ENCODE results near the gene TUBB4A. TPM values are rescaled to one million over a fixed set of nuclear protein-coding genes. Genes with fewer than 3 reads are reported as not detected.

Gene TUBB4A
- total RNA-seq, 1 experiment from 2014 or later: 20.3 TPM

GRCh38 chr19:6530386-6531162, 28.5 kb upstream of the TUBB4A start, which contains the start of gene TNFSF9:
Gene TNFSF9, plus strand, starts transcription at chr19:6531026. Its CDS starts 11 bp downstream, at chr19:6531037.
- Histone ChIP-seq H3K18ac (ENCODE audit: insufficient read length, low read depth, low read length) (peak within 1 kb of the TSS; percentile 27), H3K23ac (ENCODE audit: insufficient read length, low read depth, low read length) (no peak within 1 kb of the TSS), H2BK120ac (ENCODE audit: low read depth, low read length, poor library complexity, severe bottlenecking) (no peak within 1 kb of the TSS), H2BK5ac (ENCODE audit: insufficient read length, low read length) (no peak within 1 kb of the TSS), H3K4me1 (ENCODE audit: insufficient read depth, low read length) (peaks cover 6% of the 10 kb centered on the region; the same call in 1 of the 2 replicates), H3K27ac (ENCODE audit: insufficient read length, low read depth, low read length) (peak within 1 kb of the TSS; percentile 65), H3K79me2 (ENCODE audit: insufficient read depth, low read length) (no peaks in the 10 kb centered on the region), H3K4me2 (ENCODE audit: insufficient read depth, insufficient read length, low read length) (peak within 1 kb of the TSS; percentile 81), H4K5ac (ENCODE audit: insufficient read length, low read depth, low read length) (no peak within 1 kb of the TSS), H2AK5ac (ENCODE audit: insufficient read length, low read length) (no peak within 1 kb of the TSS), H4K8ac (replicated peaks; ENCODE audit: insufficient read length, low read depth, low read length) (no peak within 1 kb of the TSS), H4K20me1 (ENCODE audit: control insufficient read depth, insufficient read depth, insufficient read length) (no peaks in the 10 kb centered on the region), H2AFZ (ENCODE audit: low read length) (peak within 1 kb of the TSS; percentile 90), H3K4ac (ENCODE audit: low read depth, low read length) (no peak within 1 kb of the TSS), H3K9ac (ENCODE audit: extremely low read depth, insufficient read length, low read length) (peak within 1 kb of the TSS; percentile 51), H3K79me1 (ENCODE audit: insufficient read depth, low read depth, low read length, poor library complexity, severe bottlenecking) (no peaks in the 10 kb centered on the region), H3K9me3 (ENCODE audit: control insufficient read depth, low read depth, low read length) (no peaks in the 10 kb centered on the region), H3K14ac (ENCODE audit: insufficient read depth, low read length) (peak within 1 kb of the TSS; percentile 79), H3K56ac (ENCODE audit: insufficient read length, low read depth, low read length) (no peak within 1 kb of the TSS), H3K27me3 (ENCODE audit: insufficient read depth, low read length) (peaks cover 13% of the 10 kb centered on the region; the same call in 1 of the 2 replicates), H2BK15ac (ENCODE audit: low read depth, low read length) (no peak within 1 kb of the TSS), H2BK12ac (ENCODE audit: insufficient read length, low read depth, low read length) (no peak within 1 kb of the TSS), H3K23me2 (ENCODE audit: insufficient read length, low read depth, low read length, poor library complexity, severe bottlenecking) (peaks cover 22% of the 10 kb centered on the region), H3T11ph (ENCODE audit: low read length) (no peak within 1 kb of the TSS), H2BK20ac (ENCODE audit: low read depth, low read length, poor library complexity, severe bottlenecking) (no peak within 1 kb of the TSS), H4K91ac (ENCODE audit: insufficient read length, low read depth, low read length) (no peak within 1 kb of the TSS)
- no CpG with 5 or more reads among the region's 44 CpGs for WGBS (ENCODE audit: extremely low coverage, insufficient read length, low lambda C conversion rate)
- peak within 1 kb of the TSS in 2 of 3 experiments; percentile 7 to 89; a peak in 1 of 7 replicates for H3K27ac Mint-ChIP-seq
- DNase-seq: peak; percentile 92
- peaks cover 32 to 38% of the 10 kb centered on the region in 2 experiments for H3K4me1 Mint-ChIP-seq
- peaks cover 0 to 1% (median under 1%) of the 10 kb centered on the region in 3 experiments; a peak in 1 of 7 replicates for H3K36me3 Mint-ChIP-seq (ENCODE audit: insufficient read depth in 1 of 3, low read depth in 3 of 3)
- peaks cover 66% of the 10 kb centered on the region for H3K27me3 Mint-ChIP-seq (ENCODE audit: low read depth)
- peaks cover 0 to 6% of the 10 kb centered on the region in 2 experiments; a peak in 3 of 5 replicates for H3K9me3 Mint-ChIP-seq
- no peak for TF ChIP-seq CTCF (conservative IDR thresholded peaks at IDR 0.05)
- peak within 1 kb of the TSS; percentile 70 to 78 for H3K4me3 Mint-ChIP-seq

Measured in H9 (cell line).